ENCODE measurements around the gene GNL3. TPM values are rescaled to one million over a fixed set of nuclear protein-coding genes. Genes with fewer than 3 reads are reported as not detected.
"Not testable (repeated sequence)": the region's sequence is repeated elsewhere in the genome, so short reads cannot be mapped to it uniquely, and the experiment has no call there.

The GNL3 gene
- polyA plus RNA-seq, 1 experiment: 30.6 TPM

DNA sequence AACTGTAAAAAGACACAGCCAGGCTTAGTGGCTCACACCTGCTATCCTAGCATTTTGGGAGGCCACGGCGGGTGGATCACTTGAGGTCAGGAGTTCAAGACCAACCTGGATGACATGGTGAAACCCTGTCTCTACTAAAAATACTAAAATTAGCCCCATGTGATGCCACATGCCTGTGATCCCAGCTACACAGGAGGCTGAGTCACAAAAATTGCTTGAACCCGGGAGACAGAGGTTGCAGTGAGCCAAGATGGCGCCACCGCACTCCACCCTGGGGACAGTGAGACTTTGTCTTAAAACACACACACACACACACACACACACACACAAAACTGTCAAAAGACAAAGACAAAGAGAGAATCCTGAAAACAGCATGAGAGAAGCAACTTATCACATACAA, 38.1 kb downstream of the GNL3 start:
- Histone ChIP-seq H3K27me3 (ENCODE audit: control insufficient read depth, insufficient read depth, low read length) (no peaks in the 10 kb centered on the region), H3K4me3 (ENCODE audit: low read depth, low read length) (no peak overlapping the region), H3K36me3 (ENCODE audit: control insufficient read depth, insufficient read depth, low read length) (no peaks in the 10 kb centered on the region)
- CTCF ChIA-PET: no interaction called here
- POLR2A ChIA-PET: no interaction called here
- DNase-seq (ENCODE audit: low read depth): no peak
- no peak for TF ChIP-seq CTCF (IDR thresholded peaks at IDR 0.05; ENCODE audit: insufficient read depth, low read depth, low read length)

GRCh38 chr3:52724511-52724910, 38.7 kb downstream of the GNL3 start:
- H3K4me3 ChIP-seq (ENCODE audit: low read depth, low read length): no peak overlapping the region
- no peaks in the 10 kb centered on the region for H3K36me3 ChIP-seq (ENCODE audit: control insufficient read depth, insufficient read depth, low read length)
- TF ChIP-seq CTCF (IDR thresholded peaks at IDR 0.05; ENCODE audit: insufficient read depth, low read depth, low read length): no peak
- no peak for DNase-seq (ENCODE audit: low read depth)
- CTCF ChIA-PET: interaction anchor here (0.6 kb wide), 1 partner anchor 151 kb away, joined by 3 read pairs; no protein-coding TSS in a partner anchor
- no peaks in the 10 kb centered on the region for H3K27me3 ChIP-seq (ENCODE audit: control insufficient read depth, insufficient read depth, low read length)
- POLR2A ChIA-PET: no interaction called here

DNA sequence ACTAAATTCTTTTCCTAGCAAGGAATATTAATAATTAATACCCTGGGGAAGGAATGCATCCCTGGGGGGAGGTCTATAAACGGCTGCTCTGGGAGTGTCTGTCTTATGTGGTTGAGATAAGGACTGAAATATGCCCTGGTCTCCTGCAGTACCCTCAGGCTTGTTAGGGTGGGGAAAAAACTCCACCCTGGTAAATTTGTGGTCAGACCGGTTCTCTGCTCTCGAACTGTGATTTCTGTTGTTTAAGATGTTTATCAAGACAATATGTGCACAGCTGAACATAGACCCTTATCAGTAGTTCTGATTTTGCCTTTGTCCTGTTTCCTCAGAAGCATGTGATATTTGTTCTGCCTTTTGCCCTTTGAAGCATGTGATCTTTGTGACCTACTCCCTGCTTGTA, 42.9 kb downstream of the GNL3 start:
- POLR2A ChIA-PET; H3K27me3 ChIP-seq (ENCODE audit: control insufficient read depth, insufficient read depth, low read length); H3K4me3 ChIP-seq (ENCODE audit: low read depth, low read length); H3K36me3 ChIP-seq (ENCODE audit: control insufficient read depth, insufficient read depth, low read length); DNase-seq (ENCODE audit: low read depth); CTCF ChIA-PET: not testable (repeated sequence)

DNA sequence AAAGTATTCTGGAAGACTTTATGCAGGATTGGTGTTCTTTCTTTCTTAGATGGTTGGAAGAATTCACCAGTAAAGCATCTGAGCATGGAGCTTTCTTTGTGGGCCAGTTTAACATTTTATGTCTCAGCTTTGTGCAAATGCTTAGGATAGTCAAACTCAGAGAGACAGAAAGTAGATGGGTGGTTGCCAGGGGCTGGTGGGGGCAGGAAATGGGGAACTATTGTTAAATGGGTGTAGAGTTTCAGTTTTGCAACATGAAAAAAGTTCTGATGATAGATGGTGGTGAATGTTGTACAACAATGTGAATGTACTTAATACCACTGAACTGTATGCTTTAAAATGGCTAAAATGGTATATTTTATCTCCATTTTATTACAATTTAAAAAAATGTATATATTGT, 44.8 kb downstream of the GNL3 start:
- POLR2A ChIA-PET: no interaction called here
- CTCF ChIA-PET: no interaction called here
- Histone ChIP-seq H3K36me3 (ENCODE audit: control insufficient read depth, insufficient read depth, low read length) (peaks cover 6% of the 10 kb centered on the region), H3K4me3 (ENCODE audit: low read depth, low read length) (no peak overlapping the region), H3K27me3 (ENCODE audit: control insufficient read depth, insufficient read depth, low read length) (no peaks in the 10 kb centered on the region)
- no peak for TF ChIP-seq CTCF (IDR thresholded peaks at IDR 0.05; ENCODE audit: insufficient read depth, low read depth, low read length)
- DNase-seq (ENCODE audit: low read depth): no peak

GRCh38 chr3:52731590-52731989, 45.8 kb downstream of the GNL3 start:
- POLR2A ChIA-PET: no interaction called here
- no peak for TF ChIP-seq CTCF (IDR thresholded peaks at IDR 0.05; ENCODE audit: insufficient read depth, low read depth, low read length)
- DNase-seq (ENCODE audit: low read depth): no peak

GRCh38 chr3:52733256-52733891, 47.5 kb downstream of the GNL3 start:
- H3K27me3 ChIP-seq (ENCODE audit: control insufficient read depth, insufficient read depth, low read length): no peaks in the 10 kb centered on the region
- H3K36me3 ChIP-seq (ENCODE audit: control insufficient read depth, insufficient read depth, low read length): peaks cover 9% of the 10 kb centered on the region
- CTCF ChIA-PET: no interaction called here
- no peak overlapping the region for H3K4me3 ChIP-seq (ENCODE audit: low read depth, low read length)
- no peak for TF ChIP-seq CTCF (IDR thresholded peaks at IDR 0.05; ENCODE audit: insufficient read depth, low read depth, low read length)
- no peak for DNase-seq (ENCODE audit: low read depth)
- POLR2A ChIA-PET: no interaction called here

More at GRCh38 chr3:52731590-52731989, 45.8 kb downstream of the GNL3 start:
- Histone ChIP-seq H3K27me3 (ENCODE audit: control insufficient read depth, insufficient read depth, low read length) (no peaks in the 10 kb centered on the region), H3K4me3 (ENCODE audit: low read depth, low read length) (no peak overlapping the region), H3K36me3 (ENCODE audit: control insufficient read depth, insufficient read depth, low read length) (peaks cover 6% of the 10 kb centered on the region)
- CTCF ChIA-PET: no interaction called here

All from BJ (cell line).